ENCODE measurements around the gene TFIP11. TPM values are rescaled to one million over a fixed set of nuclear protein-coding genes. Genes with fewer than 3 reads are reported as not detected.

TFIP11 gene
- total and polyA plus RNA-seq, 12 donors: 18.8 to 25.5 (median 23.0) TPM

DNA sequence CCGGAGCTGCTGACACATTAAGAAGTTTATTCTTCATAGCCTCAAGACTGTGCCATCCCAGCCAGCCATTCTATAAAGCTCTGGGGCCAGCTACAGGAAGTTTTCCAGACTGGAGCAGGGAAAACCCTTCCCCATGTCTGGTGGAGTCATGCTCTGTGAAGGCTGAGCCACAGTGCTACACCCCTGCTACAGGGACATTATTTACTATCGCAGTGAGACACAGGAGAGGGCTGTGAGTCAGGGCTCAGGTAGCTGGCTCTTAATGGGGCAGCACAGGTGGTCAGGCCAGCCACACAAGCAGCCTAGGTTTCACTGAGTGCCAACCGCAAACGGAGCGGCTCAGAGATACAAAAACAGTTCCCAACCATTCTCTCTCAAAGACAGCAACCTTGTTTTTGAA, 40.8 kb downstream of the TFIP11 start:
- H3K36me3 ChIP-seq: peaks cover 0 to 100% (median 57%) of the 10 kb centered on the region in 9 donors
- peaks cover 0 to 8% (median 0%) of the 10 kb centered on the region in 9 donors for H3K4me1 ChIP-seq
- H3K4me3 ChIP-seq: no peak overlapping the region
- H3K9me3 ChIP-seq: no peaks in the 10 kb centered on the region
- DNase-seq: no peak
- H3K27ac ChIP-seq: no peak overlapping the region
- H3K27me3 ChIP-seq: no peaks in the 10 kb centered on the region
- WGBS, 2 donors: 82% methylated on average over 5 of the region's 5 CpGs
- no peak for ATAC-seq
- intact Hi-C loops (cut with DNase I): no loop called here
- TF ChIP-seq, protein P1, sequence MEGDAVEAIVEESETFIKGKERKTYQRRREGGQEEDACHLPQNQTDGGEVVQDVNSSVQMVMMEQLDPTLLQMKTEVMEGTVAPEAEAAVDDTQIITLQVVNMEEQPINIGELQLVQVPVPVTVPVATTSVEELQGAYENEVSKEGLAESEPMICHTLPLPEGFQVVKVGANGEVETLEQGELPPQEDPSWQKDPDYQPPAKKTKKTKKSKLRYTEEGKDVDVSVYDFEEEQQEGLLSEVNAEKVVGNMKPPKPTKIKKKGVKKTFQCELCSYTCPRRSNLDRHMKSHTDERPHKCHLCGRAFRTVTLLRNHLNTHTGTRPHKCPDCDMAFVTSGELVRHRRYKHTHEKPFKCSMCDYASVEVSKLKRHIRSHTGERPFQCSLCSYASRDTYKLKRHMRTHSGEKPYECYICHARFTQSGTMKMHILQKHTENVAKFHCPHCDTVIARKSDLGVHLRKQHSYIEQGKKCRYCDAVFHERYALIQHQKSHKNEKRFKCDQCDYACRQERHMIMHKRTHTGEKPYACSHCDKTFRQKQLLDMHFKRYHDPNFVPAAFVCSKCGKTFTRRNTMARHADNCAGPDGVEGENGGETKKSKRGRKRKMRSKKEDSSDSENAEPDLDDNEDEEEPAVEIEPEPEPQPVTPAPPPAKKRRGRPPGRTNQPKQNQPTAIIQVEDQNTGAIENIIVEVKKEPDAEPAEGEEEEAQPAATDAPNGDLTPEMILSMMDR (IDR thresholded peaks at IDR 0.05): no peak

GRCh38 chr22:26470807-26471206, 41.5 kb downstream of the TFIP11 start:
- H3K36me3 ChIP-seq: peaks cover 0 to 100% (median 63%) of the 10 kb centered on the region in 9 donors
- DNase-seq (no peak), ATAC-seq (no peak)
- WGBS, 2 donors: 96 to 97% methylated on average over 2 of the region's 2 CpGs
- TF ChIP-seq, protein P1 (IDR thresholded peaks at IDR 0.05): no peak
- H3K4me1 ChIP-seq: peaks cover 0 to 8% (median 0%) of the 10 kb centered on the region in 9 donors
- intact Hi-C loops (cut with DNase I): no loop called here
- H3K27me3 ChIP-seq: no peaks in the 10 kb centered on the region
- no peak overlapping the region for H3K4me3 ChIP-seq
- no peaks in the 10 kb centered on the region for H3K9me3 ChIP-seq
- no peak overlapping the region for H3K27ac ChIP-seq

DNA sequence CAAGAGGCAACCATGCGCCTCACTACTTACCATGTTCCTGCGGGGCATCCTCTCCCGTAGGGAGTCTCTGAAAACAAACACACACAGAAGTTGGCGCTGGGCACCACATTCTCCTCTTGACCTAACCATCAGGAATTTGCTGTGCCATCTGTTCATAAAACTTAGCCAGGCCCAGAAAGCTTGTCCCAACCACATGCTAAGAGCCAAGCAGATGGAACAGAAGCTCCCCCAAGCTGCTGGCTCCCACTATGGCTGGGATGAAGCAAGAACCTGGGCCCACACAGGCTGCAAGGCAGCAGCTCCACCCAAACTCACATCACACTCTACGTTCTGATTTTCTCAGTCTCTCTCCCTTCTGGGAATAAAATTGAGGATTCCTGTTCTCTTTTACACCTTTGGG, 46.1 kb downstream of the TFIP11 start:
- Histone ChIP-seq H3K4me3 (no peak overlapping the region), H3K36me3 (peaks cover 3 to 100% (median 74%) of the 10 kb centered on the region in 9 donors), H3K4me1 (peaks cover 0 to 16% (median under 1%) of the 10 kb centered on the region in 9 donors), H3K27me3 (no peaks in the 10 kb centered on the region), H3K9me3 (no peaks in the 10 kb centered on the region), H3K27ac (no peak overlapping the region)
- no peak for DNase-seq
- intact Hi-C loops (cut with DNase I): loop anchor here in 4 of 10 donors (10.0 kb wide), 2 partner anchors 71 to 101 kb away; no protein-coding TSS in a partner anchor
- 92 to 93% methylated on average over 5 of the region's 5 CpGs for WGBS, 2 donors
- TF ChIP-seq, protein P1 (IDR thresholded peaks at IDR 0.05): no peak
- no peak for ATAC-seq

DNA sequence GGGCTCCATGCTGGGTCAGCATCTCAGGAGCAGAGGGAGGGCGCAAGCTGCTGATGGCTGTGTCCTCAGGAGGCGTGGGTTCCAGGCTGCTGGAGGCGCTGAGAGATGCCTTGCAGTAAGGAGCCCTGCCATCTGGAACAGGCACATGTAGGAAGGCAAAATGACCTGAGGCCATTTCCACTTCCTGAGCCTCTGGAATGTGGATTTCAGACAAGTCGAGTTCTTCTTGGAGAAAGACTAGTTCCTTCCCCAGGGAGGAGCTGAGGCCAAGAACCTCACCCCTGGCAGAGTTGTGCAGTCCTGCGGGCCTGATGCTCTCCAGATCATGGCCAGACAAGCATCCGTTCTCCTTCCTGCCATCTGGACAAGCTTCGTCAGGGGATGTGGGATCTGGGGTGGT, 48.0 kb downstream of the TFIP11 start:
- Histone ChIP-seq H3K9me3 (no peaks in the 10 kb centered on the region), H3K36me3 (peaks cover 0 to 100% (median 57%) of the 10 kb centered on the region in 9 donors), H3K27me3 (no peaks in the 10 kb centered on the region), H3K4me3 (no peak overlapping the region), H3K27ac (no peak overlapping the region), H3K4me1 (peaks cover 0 to 21% (median 3%) of the 10 kb centered on the region in 9 donors)
- no peak for DNase-seq
- WGBS, 2 donors: 52 to 56% methylated on average over 7 of the region's 7 CpGs
- TF ChIP-seq, protein P1 (IDR thresholded peaks at IDR 0.05): no peak
- peak in 6 of 8 donors; percentile 24 to 64 (median 44) for ATAC-seq
- intact Hi-C loops (cut with DNase I): loop anchor here in 6 of 10 donors (5.0 to 10.0 kb wide), 6 partner anchors 67 to 807 kb away; no protein-coding TSS in a partner anchor

All from heart right ventricle (tissue), 16 donors.